Activated CD8-positive, alpha-beta memory T cell treated with anti-CD3 and anti-CD28 coated beads for 1 hour (primary cell): Measurements from ENCODE around the gene ASZ1.

Source experiments
- DNase-seq, 2 donors: peaks; one replicate each; pipeline ENCODE4 v3.0.0-alpha.2; 2020; ENCODE audit warnings: low read depth in 1 of 2; ENCODE audit errors: extremely low read depth in 1 of 2

The ASZ1 gene

GRCh38 chr7:117347480-117347879 lies 79.8 kb downstream of the ASZ1 start:
- no peak for DNase-seq

- DNase-seq: no peak
Measured at GRCh38 chr7:117346161-117346560, 81.1 kb downstream of the ASZ1 start.

- no peak for DNase-seq
Measured at GRCh38 chr7:117338020-117338419, 89.3 kb downstream of the ASZ1 start.

- DNase-seq: no peak
Measured at GRCh38 chr7:117333168-117333567, 94.1 kb downstream of the ASZ1 start.

- DNase-seq: no peak
Measured at GRCh38 chr7:117332031-117332430, 95.3 kb downstream of the ASZ1 start.

GRCh38 chr7:117325836-117326235 lies 101.5 kb downstream of the ASZ1 start:
- no peak for DNase-seq

GRCh38 chr7:117324960-117325359 lies 102.3 kb downstream of the ASZ1 start:
- no peak for DNase-seq

GRCh38 chr7:117323851-117324711 lies 103.2 kb downstream of the ASZ1 start:
- DNase-seq: no peak

GRCh38 chr7:117323305-117323850 lies 103.9 kb downstream of the ASZ1 start:
- DNase-seq: no peak

- no peak for DNase-seq
Measured at GRCh38 chr7:117322741-117323304, 104.5 kb downstream of the ASZ1 start, which contains the start of gene WNT2. TSS of gene WNT2 (minus strand) at chr7:117323058. CDS start at chr7:117322989, 69 bp downstream.

GRCh38 chr7:117320523-117320922 lies 106.8 kb downstream of the ASZ1 start:
- DNase-seq: no peak

GRCh38 chr7:117319181-117319580 lies 108.1 kb downstream of the ASZ1 start:
- no peak for DNase-seq

GRCh38 chr7:117313582-117313981 lies 113.7 kb downstream of the ASZ1 start:
- DNase-seq: no peak
